Loucy (cell line): ENCODE data around the gene CACNA1C.

ENCODE experiments used
- EZH2phosphoT487 ChIP-seq: fragments of 200-600 bp; IDR thresholded peaks from 2 replicates; pipeline ENCODE4 v1.6.1; 2018; ENCODE audit warnings: antibody characterized with exemption, mild to moderate bottlenecking, moderate library complexity, borderline replicate concordance
- TF ChIP-seq, protein P1 (sequence below): fragments of 200-600 bp; sonication (generic); conservative IDR thresholded peaks from 2 replicates; pipeline ENCODE4 v1.5.1; 2014; ENCODE audit warnings: mild to moderate bottlenecking, antibody characterized with exemption, low read length

DNA sequence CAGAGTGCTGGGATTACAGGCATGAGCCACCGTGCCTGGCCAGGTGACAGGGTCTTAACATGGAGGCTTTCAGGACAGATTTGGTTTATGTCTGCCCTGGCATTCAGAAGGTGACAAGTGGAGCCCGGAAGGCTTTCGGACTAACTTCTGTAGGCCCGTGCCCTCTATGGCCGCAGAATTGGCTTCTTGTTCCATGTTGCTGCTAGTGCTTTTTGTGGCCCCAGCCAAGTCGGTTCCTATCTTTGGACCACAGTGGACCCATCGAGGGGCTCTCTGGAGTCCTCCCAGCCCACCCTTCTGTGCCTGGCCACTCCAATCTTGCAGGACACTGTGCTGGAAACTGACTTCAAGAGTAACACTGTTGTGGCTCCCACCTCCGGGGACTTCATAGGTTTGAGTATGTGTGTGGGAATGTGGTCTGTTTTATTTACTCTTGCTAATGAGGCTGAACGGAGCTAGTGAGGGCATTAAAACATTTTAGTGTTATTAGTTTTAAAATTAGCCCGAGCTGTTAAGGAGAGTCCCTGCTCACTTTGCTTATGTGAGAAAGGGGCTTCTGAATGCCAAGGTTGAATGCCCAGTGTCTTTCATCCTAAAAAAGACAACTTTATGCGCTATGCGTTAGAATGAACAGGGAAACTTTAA is 245.9 kb downstream of the CACNA1C start:
- TF ChIP-seq, protein P1, sequence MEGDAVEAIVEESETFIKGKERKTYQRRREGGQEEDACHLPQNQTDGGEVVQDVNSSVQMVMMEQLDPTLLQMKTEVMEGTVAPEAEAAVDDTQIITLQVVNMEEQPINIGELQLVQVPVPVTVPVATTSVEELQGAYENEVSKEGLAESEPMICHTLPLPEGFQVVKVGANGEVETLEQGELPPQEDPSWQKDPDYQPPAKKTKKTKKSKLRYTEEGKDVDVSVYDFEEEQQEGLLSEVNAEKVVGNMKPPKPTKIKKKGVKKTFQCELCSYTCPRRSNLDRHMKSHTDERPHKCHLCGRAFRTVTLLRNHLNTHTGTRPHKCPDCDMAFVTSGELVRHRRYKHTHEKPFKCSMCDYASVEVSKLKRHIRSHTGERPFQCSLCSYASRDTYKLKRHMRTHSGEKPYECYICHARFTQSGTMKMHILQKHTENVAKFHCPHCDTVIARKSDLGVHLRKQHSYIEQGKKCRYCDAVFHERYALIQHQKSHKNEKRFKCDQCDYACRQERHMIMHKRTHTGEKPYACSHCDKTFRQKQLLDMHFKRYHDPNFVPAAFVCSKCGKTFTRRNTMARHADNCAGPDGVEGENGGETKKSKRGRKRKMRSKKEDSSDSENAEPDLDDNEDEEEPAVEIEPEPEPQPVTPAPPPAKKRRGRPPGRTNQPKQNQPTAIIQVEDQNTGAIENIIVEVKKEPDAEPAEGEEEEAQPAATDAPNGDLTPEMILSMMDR = no peak
- TF ChIP-seq EZH2phosphoT487 = no peak
